Fibroblast of pulmonary artery (primary cell): ENCODE measurements around the gene PTPRM.

ENCODE experiments used
- DNase-seq: peaks from one replicate; pipeline ENCODE4 v3.0.0-alpha.2; 2010; ENCODE audit warnings: low read depth
- H3K4me3 ChIP-seq: replicated peaks from 2 replicates; pipeline ENCODE4 v1.5.1; 2011; ENCODE audit warnings: low read depth, mild to moderate bottlenecking, control low read depth, low read length, moderate library complexity
- CTCF ChIP-seq: IDR thresholded peaks from 2 replicates; pipeline ENCODE4 v1.5.1; 2011; ENCODE audit warnings: mild to moderate bottlenecking, control low read depth, low read length, inconsistent platforms; ENCODE audit errors: missing control alignments

The PTPRM gene

GRCh38 chr18:7677001-7677400, 109.9 kb downstream of the PTPRM start:
- H3K4me3 ChIP-seq = no peak overlapping the region
- no peak for DNase-seq
- no peak for TF ChIP-seq CTCF

DNA sequence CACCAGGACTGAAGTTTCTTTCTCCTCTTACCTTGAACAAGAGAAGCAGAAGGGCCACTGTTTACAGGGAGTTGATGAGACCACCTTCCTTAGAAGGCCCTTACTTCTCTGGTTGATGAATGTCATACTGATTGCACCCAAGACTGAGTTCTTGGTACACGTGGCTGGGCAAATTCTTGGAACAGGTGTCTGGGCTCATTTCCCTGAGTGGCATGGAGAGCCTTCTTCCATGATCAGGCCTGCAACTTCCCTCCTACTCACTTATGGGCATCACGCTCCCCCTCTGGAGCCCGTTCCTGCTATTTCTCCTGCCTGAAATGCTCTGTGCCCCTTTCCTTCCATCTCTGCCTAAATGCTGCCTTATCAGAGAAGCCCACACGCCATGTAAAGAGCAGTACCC, 110.3 kb downstream of the PTPRM start:
- no peak overlapping the region for H3K4me3 ChIP-seq
- TF ChIP-seq CTCF = no peak
- no peak for DNase-seq

DNA sequence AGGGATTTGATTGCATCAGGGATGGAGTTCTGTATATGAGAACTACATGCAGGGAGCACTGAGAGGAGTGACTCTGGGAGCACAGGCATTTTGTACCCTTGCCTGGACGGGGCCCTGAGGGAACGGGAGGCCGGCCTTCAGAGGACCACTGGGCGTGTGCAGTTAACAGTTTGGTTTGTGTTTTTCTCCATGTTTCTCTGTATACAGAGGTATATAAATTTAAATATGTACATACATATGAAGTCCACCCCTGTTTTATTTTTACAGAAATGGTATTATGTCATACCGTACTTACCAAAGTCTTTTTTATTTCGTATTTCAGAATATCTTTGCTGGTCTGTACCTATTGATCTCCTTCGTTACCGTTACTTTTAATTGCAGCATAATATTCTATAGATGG, 111.3 kb downstream of the PTPRM start:
- DNase-seq = no peak
- no peak for TF ChIP-seq CTCF
- no peak overlapping the region for H3K4me3 ChIP-seq

DNA sequence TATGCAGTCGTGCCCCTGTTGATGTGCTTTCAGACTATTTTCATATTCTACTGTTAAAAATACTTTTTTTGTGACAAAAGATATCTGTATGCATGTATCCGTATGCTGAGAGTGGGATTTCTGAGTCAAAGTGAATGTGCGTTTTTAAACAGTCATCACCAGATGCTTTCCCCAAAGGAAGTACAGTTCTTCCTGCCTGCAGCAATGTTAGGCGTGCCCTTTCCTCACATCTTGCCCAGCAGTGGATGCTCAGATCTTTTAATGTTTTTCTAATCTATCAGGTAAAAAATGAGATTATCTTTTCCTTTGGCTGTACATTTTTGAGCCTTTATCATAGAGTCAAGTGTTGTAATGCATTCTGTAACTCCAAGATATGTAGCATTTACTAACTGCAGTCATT, 111.7 kb downstream of the PTPRM start:
- TF ChIP-seq CTCF = no peak
- no peak for DNase-seq

DNA sequence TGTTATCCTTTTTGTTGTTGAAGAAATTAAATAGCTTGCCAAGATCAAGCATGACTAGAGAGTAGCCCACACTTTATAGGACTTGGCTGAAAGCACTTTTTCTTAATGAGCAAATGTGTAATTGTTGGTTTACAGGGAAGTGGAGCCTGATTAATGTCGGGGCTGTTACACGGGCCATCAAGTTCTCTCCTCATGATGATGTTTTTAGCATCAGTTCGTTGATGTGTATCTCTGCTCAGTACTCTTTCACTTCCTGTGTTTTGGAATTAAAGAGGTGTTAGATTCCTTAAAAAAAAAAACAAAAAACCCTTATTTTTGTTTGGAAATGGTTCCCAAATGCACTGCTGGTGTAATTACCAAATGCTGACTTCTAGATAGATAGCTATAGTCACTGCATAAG, 114.2 kb downstream of the PTPRM start:
- no peak for DNase-seq
- no peak for TF ChIP-seq CTCF
- H3K4me3 ChIP-seq = no peak overlapping the region

More for the DNA sequence above, 111.7 kb downstream of the PTPRM start:
- no peak overlapping the region for H3K4me3 ChIP-seq

DNA sequence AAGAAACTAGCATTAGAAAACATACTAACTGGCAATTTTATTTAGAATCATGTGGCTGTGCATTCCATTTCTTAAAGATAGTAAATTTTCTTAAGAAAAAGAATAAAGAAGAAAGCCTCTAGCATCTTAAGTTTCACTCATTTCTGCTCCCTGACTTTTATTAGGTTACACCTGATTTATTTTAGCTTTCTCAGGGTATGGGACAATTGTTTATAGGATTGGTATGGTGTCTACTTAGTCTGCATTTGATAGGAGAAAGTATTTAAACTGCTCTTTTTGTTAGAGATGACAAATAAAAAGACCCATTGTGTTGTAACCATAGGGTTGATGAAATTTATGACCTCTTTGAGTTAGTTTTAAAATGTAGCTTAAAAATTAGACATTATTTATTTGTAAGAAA, 115.2 kb downstream of the PTPRM start:
- H3K4me3 ChIP-seq = no peak overlapping the region
- no peak for TF ChIP-seq CTCF
- DNase-seq = no peak

DNA sequence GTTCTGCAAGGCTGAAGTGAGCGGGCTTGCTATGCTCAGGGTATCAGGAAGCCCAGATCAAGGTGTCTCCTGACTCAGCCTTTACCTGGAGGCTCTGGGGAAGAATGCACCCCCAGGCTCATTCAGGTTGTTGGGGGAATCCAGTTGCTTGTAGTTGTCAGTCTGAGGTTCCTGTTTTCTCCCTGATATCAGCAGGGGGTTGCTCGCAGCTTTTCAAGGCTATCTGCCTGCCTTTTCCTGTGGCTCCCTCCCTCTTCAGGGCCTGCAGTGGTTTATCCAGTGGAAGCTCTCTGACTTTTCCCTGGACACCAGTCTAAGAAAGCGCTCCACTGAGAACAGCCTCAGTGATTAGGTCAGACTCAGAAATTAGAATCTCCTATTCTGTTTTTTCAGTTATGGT, 116.6 kb downstream of the PTPRM start:
- no peak overlapping the region for H3K4me3 ChIP-seq
- no peak for TF ChIP-seq CTCF
- no peak for DNase-seq
